Progenitor cell of endocrine pancreas (in vitro differentiated cells): ENCODE measurements around the gene PRF1. TPM values are rescaled to one million over a fixed set of nuclear protein-coding genes. Genes with fewer than 3 reads are reported as not detected.
"Not testable (repeated sequence)": the region's sequence is repeated elsewhere in the genome, so short reads cannot be mapped to it uniquely, and the experiment has no call there.

Source experiments
- DNase-seq: peaks from one replicate; pipeline ENCODE4 v3.0.0; 2021; ENCODE audit warnings: low spot score; ENCODE audit not compliant: unreplicated experiment
- H3K27ac Mint-ChIP-seq: 2 replicates; pipeline ENCODE4 v1.8.0; 2021; ENCODE audit warnings: mild to moderate bottlenecking, moderate library complexity, mixed read lengths
- H3K27me3 Mint-ChIP-seq: 2 replicates; pipeline ENCODE4 v1.8.0; 2021; ENCODE audit warnings: mixed read lengths
- H3K36me3 Mint-ChIP-seq: 2 replicates; pipeline ENCODE4 v1.8.0; 2022; ENCODE audit warnings: mixed read lengths; ENCODE audit not compliant: insufficient read depth
- H3K4me1 Mint-ChIP-seq: 2 replicates; pipeline ENCODE4 v1.8.0; 2021; ENCODE audit warnings: low read depth, mixed read lengths
- H3K4me3 Mint-ChIP-seq: 2 replicates; pipeline ENCODE4 v1.8.0; 2021; ENCODE audit warnings: low read depth, mild to moderate bottlenecking, moderate library complexity, mixed read lengths
- H3K9me3 Mint-ChIP-seq: 2 replicates; pipeline ENCODE4 v1.8.0; 2021; ENCODE audit warnings: low read depth, mixed read lengths
- total RNA-seq: library from RNA; stranded (reverse); gene quantifications from 2 replicates; pipeline ENCODE4 v1.2.1, GENCODE V29; 2021
- TF ChIP-seq, protein P1 (sequence below): fragments of 200-600 bp; sonication (generic); IDR thresholded peaks from one replicate; pipeline ENCODE4 v1.5.0; 2021; ENCODE audit warnings: antibody characterized with exemption, mild to moderate bottlenecking; ENCODE audit not compliant: unreplicated experiment

Gene PRF1
- total RNA-seq, 1 donor from 2014 or later = not detected

DNA sequence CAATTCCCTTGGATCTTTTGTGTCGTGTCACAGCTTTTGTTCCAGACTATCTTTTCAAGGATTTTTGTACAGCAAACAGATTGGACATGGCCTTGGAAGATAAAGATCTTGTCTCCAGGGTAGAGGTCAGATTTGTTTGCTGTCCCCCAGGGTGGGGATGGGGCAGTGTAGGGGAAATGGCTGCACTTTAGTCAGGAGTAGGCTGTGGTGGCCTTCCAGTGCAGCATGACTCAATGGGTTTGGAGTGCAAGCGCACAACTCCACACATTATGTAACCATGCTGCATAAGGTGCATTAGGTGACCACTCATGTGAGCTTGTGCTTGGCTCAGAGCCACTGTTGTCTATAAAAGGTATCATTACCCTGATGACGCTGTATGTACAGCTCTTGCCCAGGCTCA lies 45.9 kb upstream of the PRF1 start:
- TF ChIP-seq, protein P1, sequence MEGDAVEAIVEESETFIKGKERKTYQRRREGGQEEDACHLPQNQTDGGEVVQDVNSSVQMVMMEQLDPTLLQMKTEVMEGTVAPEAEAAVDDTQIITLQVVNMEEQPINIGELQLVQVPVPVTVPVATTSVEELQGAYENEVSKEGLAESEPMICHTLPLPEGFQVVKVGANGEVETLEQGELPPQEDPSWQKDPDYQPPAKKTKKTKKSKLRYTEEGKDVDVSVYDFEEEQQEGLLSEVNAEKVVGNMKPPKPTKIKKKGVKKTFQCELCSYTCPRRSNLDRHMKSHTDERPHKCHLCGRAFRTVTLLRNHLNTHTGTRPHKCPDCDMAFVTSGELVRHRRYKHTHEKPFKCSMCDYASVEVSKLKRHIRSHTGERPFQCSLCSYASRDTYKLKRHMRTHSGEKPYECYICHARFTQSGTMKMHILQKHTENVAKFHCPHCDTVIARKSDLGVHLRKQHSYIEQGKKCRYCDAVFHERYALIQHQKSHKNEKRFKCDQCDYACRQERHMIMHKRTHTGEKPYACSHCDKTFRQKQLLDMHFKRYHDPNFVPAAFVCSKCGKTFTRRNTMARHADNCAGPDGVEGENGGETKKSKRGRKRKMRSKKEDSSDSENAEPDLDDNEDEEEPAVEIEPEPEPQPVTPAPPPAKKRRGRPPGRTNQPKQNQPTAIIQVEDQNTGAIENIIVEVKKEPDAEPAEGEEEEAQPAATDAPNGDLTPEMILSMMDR = no peak
- Mint-ChIP-seq H3K36me3 (no peaks in the 10 kb centered on the region), H3K9me3 (peaks cover 18% of the 10 kb centered on the region), H3K27ac (no peak overlapping the region), H3K27me3 (peaks cover 2% of the 10 kb centered on the region), H3K4me3 (no peak overlapping the region), H3K4me1 (peaks cover 5% of the 10 kb centered on the region)
- DNase-seq = no peak

DNA sequence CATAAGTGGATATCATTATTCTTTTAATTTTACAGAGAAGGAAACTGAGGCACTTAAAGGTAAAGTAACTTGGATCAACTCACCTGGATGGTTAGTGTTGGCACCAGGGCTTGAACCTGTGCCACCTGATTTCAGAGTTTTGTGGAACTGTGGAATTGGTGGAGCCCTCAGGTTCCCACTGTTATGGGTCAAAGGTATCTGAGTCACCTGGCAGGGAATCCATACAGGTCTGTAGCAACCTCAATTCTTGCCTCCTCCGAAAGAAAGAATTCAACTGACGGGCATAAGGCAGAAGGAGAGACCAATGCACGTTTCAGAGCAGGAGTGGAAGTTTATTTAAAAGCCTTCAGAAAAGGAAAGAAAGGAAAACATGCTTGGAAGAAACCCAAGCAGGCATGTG lies 44.5 kb upstream of the PRF1 start:
- Mint-ChIP-seq H3K36me3 (no peaks in the 10 kb centered on the region), H3K27me3 (peaks cover 5% of the 10 kb centered on the region), H3K4me3 (no peak overlapping the region), H3K9me3 (peaks cover 18% of the 10 kb centered on the region), H3K4me1 (peaks cover 5% of the 10 kb centered on the region), H3K27ac (no peak overlapping the region)
- TF ChIP-seq, protein P1 = no peak
- DNase-seq = no peak

DNA sequence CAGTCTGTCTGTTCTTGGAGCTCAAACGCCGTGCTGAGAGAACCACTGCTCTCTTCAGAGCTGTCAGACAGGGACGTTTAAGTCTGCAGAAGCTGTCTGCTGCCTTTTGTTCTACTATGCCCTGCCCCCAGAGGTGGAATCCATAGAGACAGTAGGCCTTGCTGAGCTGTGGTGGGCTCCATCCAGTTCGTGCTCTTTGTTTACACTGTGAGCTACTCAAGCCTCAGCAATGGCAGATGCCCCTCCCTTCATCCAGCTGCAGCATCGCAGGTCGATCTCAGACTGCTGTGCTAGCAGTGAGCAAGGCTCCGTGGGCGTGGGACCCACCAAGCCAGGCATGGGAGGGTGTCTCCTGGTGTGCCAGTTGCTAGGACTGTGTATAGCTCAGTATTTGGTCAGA lies 42.4 kb upstream of the PRF1 start:
- not testable (repeated sequence) for H3K4me3 Mint-ChIP-seq, DNase-seq, H3K27ac Mint-ChIP-seq, H3K27me3 Mint-ChIP-seq, H3K36me3 Mint-ChIP-seq, H3K4me1 Mint-ChIP-seq
- H3K9me3 Mint-ChIP-seq = peaks cover 16% of the 10 kb centered on the region

DNA sequence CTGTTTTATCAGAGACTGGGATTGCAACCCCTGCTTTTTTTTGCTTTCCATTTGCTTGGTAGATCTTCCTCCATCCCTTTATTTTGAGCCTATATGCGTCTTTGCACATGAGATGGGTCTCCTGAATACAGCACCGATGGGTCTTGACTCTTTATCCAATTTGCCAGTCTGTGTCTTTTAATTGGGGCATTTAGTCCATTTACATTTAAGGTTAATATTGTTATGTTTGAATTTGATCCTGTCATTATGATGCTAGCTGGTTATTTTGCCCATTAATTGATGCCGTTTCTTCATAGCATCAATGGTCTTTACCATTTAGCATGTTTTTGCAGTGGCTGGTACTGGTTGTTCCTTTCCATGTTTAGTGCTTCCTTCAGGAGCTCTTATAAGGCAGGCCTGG lies 40.7 kb upstream of the PRF1 start:
- not testable (repeated sequence) for DNase-seq, H3K4me1 Mint-ChIP-seq, H3K4me3 Mint-ChIP-seq, H3K27me3 Mint-ChIP-seq, H3K9me3 Mint-ChIP-seq, H3K36me3 Mint-ChIP-seq, H3K27ac Mint-ChIP-seq

DNA sequence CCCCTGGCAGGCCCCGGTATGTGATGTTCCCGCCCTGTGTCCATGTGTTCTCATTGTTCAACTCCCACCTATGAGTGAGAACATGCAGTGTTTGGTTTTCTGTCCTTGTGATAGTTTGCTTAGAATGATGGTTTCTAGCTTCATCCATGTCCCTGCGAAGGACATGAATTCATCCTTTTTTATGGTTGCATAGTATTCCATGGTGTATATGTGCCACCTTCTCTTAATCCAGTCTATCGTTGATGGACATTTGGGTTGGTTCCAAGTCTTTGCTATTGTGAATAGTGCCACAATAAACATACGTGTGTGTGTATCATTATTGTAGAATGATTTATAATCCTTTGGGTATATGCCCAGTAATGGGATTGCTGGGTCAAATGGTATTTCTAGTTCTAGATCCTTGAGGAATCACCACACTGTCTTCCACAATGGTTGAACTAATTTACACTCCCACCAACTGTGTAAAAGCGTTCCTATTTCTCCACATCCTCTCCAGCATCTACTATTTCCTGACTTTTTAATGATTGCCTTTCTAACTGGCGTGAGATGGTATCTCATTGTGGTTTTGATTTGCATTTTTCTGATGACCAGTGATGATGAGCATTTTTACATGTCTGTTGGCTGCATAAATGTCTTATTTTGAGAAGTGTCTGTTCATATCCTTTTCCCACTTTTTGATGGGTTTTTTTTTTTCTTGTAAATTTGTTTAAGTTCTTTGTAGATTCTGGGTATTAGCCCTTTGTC lies 37.3 kb upstream of the PRF1 start:
- H3K27me3 Mint-ChIP-seq, H3K36me3 Mint-ChIP-seq, DNase-seq, H3K4me1 Mint-ChIP-seq, H3K27ac Mint-ChIP-seq, H3K4me3 Mint-ChIP-seq, H3K9me3 Mint-ChIP-seq: not testable (repeated sequence)

DNA sequence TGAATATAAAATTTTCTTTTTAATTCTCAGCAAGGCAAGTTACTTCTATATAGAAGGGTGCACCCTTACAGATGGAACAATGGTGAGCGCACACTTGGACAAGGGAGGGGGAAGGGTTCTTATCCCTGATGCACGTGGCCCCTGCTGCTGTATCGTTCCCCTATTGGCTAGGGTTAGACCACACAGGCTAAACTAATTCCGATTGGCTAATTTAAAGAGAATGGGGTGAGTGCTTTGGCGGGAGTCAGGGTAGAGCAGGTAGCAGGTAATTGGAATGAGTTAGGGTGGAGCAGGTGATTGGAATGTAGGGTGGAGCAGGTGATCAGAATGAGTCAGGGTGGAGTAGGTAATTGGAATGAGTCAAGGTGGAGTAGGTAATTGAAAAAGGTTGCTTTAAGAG lies 32.0 kb upstream of the PRF1 start:
- not testable (repeated sequence) for H3K4me1 Mint-ChIP-seq, H3K27ac Mint-ChIP-seq, DNase-seq, H3K36me3 Mint-ChIP-seq, H3K4me3 Mint-ChIP-seq, H3K9me3 Mint-ChIP-seq
- peaks cover 10% of the 10 kb centered on the region for H3K27me3 Mint-ChIP-seq

DNA sequence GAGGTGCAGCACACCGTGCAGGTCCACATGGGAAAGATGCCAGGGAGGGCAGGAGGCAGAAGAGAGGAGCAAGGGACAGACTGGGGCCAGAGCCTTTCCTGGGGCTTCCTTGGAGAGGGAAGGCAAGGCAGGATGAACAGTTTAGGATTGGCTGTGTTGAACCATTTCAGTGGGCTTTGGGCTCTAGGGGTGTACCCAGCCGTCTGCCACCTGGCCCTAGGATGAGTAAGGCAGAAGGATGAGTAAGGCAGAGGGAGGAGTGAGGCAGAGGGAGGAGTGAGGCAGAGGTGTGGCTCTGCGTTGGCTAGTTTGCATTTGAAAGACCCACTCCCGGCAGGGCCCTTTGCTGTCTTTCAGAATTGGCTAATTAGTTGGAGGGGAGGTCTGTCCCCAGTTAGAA lies 31.5 kb upstream of the PRF1 start:
- Mint-ChIP-seq H3K4me3 (no peak overlapping the region), H3K9me3 (peaks cover 3% of the 10 kb centered on the region), H3K27me3 (peaks cover 10% of the 10 kb centered on the region), H3K4me1 (no peaks in the 10 kb centered on the region), H3K27ac (no peak overlapping the region), H3K36me3 (no peaks in the 10 kb centered on the region)
- no peak for DNase-seq
- TF ChIP-seq, protein P1 = no peak

DNA sequence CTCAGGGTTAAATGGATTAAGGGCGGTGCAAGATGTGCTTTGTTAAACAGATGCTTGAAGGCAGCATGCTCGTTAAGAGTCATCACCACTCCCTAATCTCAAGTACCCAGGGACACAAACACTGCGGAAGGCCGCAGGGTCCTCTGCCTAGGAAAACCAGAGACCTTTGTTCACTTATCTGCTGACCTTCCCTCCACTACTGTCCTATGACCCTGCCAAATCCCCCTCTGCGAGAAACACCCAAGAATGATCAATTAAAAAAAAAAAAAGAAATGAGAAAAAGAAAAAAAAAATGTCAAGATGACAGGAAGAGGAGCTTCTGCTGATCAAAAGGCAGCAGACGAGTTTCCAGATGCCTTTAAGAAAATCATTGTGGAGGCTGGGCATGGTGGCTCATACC lies 29.2 kb upstream of the PRF1 start:
- not testable (repeated sequence) for H3K4me3 Mint-ChIP-seq, DNase-seq, H3K9me3 Mint-ChIP-seq, H3K36me3 Mint-ChIP-seq, H3K4me1 Mint-ChIP-seq, H3K27ac Mint-ChIP-seq
- peaks cover 11% of the 10 kb centered on the region for H3K27me3 Mint-ChIP-seq
